SK-N-SH treated with all-trans-retinoic acid at 6 μM for 48 hours (cell line): ENCODE results near the gene TULP1.

Source experiments
- OSR1 ChIP-seq: fragments of 250-450 bp; sonication (Bioruptor Pico); IDR thresholded peaks from 2 replicates; pipeline ENCODE4 v1.8.0; 2022; ENCODE audit warnings: moderate library complexity, mild to moderate bottlenecking, inconsistent platforms
- POU6F1 ChIP-seq: fragments of 250-450 bp; sonication (Bioruptor Pico); IDR thresholded peaks from 2 replicates; pipeline ENCODE4 v1.8.0; 2021; ENCODE audit warnings: low read depth, mild to moderate bottlenecking, moderate library complexity, borderline replicate concordance
- TF ChIP-seq, protein P1 (sequence below): fragments of 250-450 bp; sonication (Bioruptor Pico); IDR thresholded peaks from 2 replicates; pipeline ENCODE4 v1.8.0; 2020; ENCODE audit warnings: mild to moderate bottlenecking, moderate library complexity, borderline replicate concordance

- TF ChIP-seq, protein P1, sequence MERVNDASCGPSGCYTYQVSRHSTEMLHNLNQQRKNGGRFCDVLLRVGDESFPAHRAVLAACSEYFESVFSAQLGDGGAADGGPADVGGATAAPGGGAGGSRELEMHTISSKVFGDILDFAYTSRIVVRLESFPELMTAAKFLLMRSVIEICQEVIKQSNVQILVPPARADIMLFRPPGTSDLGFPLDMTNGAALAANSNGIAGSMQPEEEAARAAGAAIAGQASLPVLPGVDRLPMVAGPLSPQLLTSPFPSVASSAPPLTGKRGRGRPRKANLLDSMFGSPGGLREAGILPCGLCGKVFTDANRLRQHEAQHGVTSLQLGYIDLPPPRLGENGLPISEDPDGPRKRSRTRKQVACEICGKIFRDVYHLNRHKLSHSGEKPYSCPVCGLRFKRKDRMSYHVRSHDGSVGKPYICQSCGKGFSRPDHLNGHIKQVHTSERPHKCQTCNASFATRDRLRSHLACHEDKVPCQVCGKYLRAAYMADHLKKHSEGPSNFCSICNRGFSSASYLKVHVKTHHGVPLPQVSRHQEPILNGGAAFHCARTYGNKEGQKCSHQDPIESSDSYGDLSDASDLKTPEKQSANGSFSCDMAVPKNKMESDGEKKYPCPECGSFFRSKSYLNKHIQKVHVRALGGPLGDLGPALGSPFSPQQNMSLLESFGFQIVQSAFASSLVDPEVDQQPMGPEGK (CRISPR knock-in tag): no peak
- no peak for TF ChIP-seq OSR1 (CRISPR knock-in tag)
- TF ChIP-seq POU6F1: no peak
These were observed 27.3 kb downstream of the TULP1 start for GRCh38 chr6:35485402-35485877.
